ENCODE data around the gene SELPLG. TPM values are rescaled to one million over a fixed set of nuclear protein-coding genes. Genes with fewer than 3 reads are reported as not detected.

Gene SELPLG
- total and polyA plus RNA-seq, 2 of the 4 experiments (the other 2 are of a cell fraction) = 3.2 to 10.8 TPM

- peaks cover 2% of the 10 kb centered on the region; the same call in 1 of the 2 replicates for H3K36me3 ChIP-seq (ENCODE audit: control insufficient read depth, insufficient read depth, low read length)
- H4K20me1 ChIP-seq (ENCODE audit: insufficient read depth, low read length) = no peaks in the 10 kb centered on the region
- 64% methylated on average over 12 of the region's 17 CpGs; no CpG with 5 or more reads in 1 of the 2 experiments for WGBS, 2 experiments (ENCODE audit: extremely low coverage in 2 of 2, insufficient read length in 1 of 2)
- intact Hi-C loops (cut with micrococcal nuclease) (no loop called here), dilution Hi-C loops (cut with HindIII; ENCODE audit: low sequenced_read_pairs, unreplicated experiment) (no loop called here), in situ Hi-C loops (cut with MboI; ENCODE audit: low sequenced_read_pairs) (no loop called here)
- H3K14ac ChIP-seq (replicated peaks; ENCODE audit: low read depth, low read length) = no peak overlapping the region; the same call in 1 of the 2 replicates
- no peak overlapping the region for H2BK120ac ChIP-seq (ENCODE audit: low read depth, low read length)
- H2AK9ac ChIP-seq (replicated peaks; ENCODE audit: low read depth, low read length, poor library complexity) = peak overlapping the region; percentile 80
- 0 out of 2 replicates have a peak, but pooled peaks cover 2% of the 10 kb centered on the region for H3K27me3 ChIP-seq (ENCODE audit: control insufficient read depth, insufficient read depth, low read length)
- ATAC-seq (ENCODE audit: low read depth) (no peak), DNase-seq (no peak)
- peak overlapping the region; percentile 45; the same call in 1 of the 2 replicates for H2AK5ac ChIP-seq (ENCODE audit: low read depth, low read length)
- no peak for TF ChIP-seq RCOR1 (IDR thresholded peaks at IDR 0.05; ENCODE audit: insufficient replicate concordance, low read length)
- TF ChIP-seq RAD21 (IDR thresholded peaks at IDR 0.05; ENCODE audit: low read length) = no peak
- TF ChIP-seq MAZ (IDR thresholded peaks at IDR 0.05; ENCODE audit: borderline replicate concordance, low read depth, low read length) = no peak
- no peak for TF ChIP-seq NFE2L2 (IDR thresholded peaks at IDR 0.05; ENCODE audit: low read depth, low read length)
- TF ChIP-seq FOS (IDR thresholded peaks at IDR 0.05; ENCODE audit: low read depth, low read length) = no peak
- TF ChIP-seq RFX5 (IDR thresholded peaks at IDR 0.05; ENCODE audit: low read depth, low read length) = no peak
- no peak for TF ChIP-seq MXI1 (IDR thresholded peaks at IDR 0.05; ENCODE audit: borderline replicate concordance, low read depth, low read length)
- TF ChIP-seq USF2 (IDR thresholded peaks at IDR 0.05; ENCODE audit: low read depth, low read length) = no peak
- no peak overlapping the region for H4K91ac ChIP-seq (ENCODE audit: insufficient read depth, low read depth, low read length)
- H3K56ac ChIP-seq (ENCODE audit: extremely low read depth, insufficient read depth, low read length) = no peak overlapping the region
- H2BK5ac ChIP-seq (ENCODE audit: low read depth, low read length, poor library complexity, severe bottlenecking) = no peak overlapping the region
- no peak overlapping the region for H2AFZ ChIP-seq (replicated peaks; ENCODE audit: low read length, poor library complexity)
- BruUV-seq (replicated peaks) = no TSS peak
- no peak overlapping the region for H4K8ac ChIP-seq (ENCODE audit: low read depth in 2 of 2, low read length in 2 of 2)
- no peak overlapping the region for H3K4me3 ChIP-seq (ENCODE audit: insufficient read depth, low read depth, low read length)
- no peak overlapping the region for H3K18ac ChIP-seq (ENCODE audit: low read depth, low read length)
- no peak overlapping the region for H3K4ac ChIP-seq (ENCODE audit: low read depth, low read length)
- H3K4me1 ChIP-seq (ENCODE audit: control insufficient read depth, insufficient read depth, low read length) = peaks cover 3% of the 10 kb centered on the region; the same call in 1 of the 2 replicates
- no peak overlapping the region for H3K9ac ChIP-seq (ENCODE audit: low read depth, low read length)
- no peak overlapping the region for H3K27ac ChIP-seq (ENCODE audit: insufficient read depth, low read length)
- H3K79me1 ChIP-seq (ENCODE audit: low read depth in 1 of 2, low read length in 2 of 2) = peaks cover 0 to 7% of the 10 kb centered on the region in 2 experiments; a peak in 2 of 4 replicates
- ChIA-PET CTCF (no interaction called here), POLR2A (ENCODE audit: unreplicated experiment) (no interaction called here)
- peak overlapping the region; percentile 71; the same call in 1 of the 2 replicates for H3K23ac ChIP-seq (ENCODE audit: low read depth, low read length)
- no peak overlapping the region; the same call in 1 of the 2 replicates for H2BK20ac ChIP-seq (ENCODE audit: low read depth, low read length)
- peaks cover 7% of the 10 kb centered on the region; the same call in 1 of the 2 replicates for H3K9me1 ChIP-seq (ENCODE audit: insufficient read depth, low read length)
- no peak overlapping the region for H2BK15ac ChIP-seq (ENCODE audit: low read depth, low read length)
- H3K4me2 ChIP-seq (ENCODE audit: low read depth, low read length) = no peak overlapping the region; the same call in 1 of the 2 replicates
- H3K9me3 ChIP-seq (ENCODE audit: control insufficient read depth, insufficient read depth, low read length) = no peaks in the 10 kb centered on the region
- H4K5ac ChIP-seq (ENCODE audit: low read depth, low read length) = no peak overlapping the region
Measured at GRCh38 chr12:108595711-108596647, 37.7 kb downstream of the SELPLG start.

All from IMR-90 (cell line).